ENCODE data around the gene SRXN1.

GRCh38 chr20:603116-603640 lies 49.8 kb downstream of the SRXN1 start:
- TF ChIP-seq, protein P1, sequence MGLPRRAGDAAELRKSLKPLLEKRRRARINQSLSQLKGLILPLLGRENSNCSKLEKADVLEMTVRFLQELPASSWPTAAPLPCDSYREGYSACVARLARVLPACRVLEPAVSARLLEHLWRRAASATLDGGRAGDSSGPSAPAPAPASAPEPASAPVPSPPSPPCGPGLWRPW (IDR thresholded peaks at IDR 0.05), result no peak
- TF ChIP-seq POLR2AphosphoS2 (conservative IDR thresholded peaks at IDR 0.05; ENCODE audit: low read length), result no peak
- TF ChIP-seq CBX8 (IDR thresholded peaks at IDR 0.05), result no peak
- no peak for TF ChIP-seq POLR2A (IDR thresholded peaks at IDR 0.05; ENCODE audit: low read length)
- TF ChIP-seq CEBPB (IDR thresholded peaks at IDR 0.05), result no peak
- TF ChIP-seq CTCF (IDR thresholded peaks at IDR 0.05), result no peak
- TF ChIP-seq, protein P2, sequence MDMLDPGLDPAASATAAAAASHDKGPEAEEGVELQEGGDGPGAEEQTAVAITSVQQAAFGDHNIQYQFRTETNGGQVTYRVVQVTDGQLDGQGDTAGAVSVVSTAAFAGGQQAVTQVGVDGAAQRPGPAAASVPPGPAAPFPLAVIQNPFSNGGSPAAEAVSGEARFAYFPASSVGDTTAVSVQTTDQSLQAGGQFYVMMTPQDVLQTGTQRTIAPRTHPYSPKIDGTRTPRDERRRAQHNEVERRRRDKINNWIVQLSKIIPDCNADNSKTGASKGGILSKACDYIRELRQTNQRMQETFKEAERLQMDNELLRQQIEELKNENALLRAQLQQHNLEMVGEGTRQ (IDR thresholded peaks at IDR 0.05), result no peak
- TF ChIP-seq, protein P3, sequence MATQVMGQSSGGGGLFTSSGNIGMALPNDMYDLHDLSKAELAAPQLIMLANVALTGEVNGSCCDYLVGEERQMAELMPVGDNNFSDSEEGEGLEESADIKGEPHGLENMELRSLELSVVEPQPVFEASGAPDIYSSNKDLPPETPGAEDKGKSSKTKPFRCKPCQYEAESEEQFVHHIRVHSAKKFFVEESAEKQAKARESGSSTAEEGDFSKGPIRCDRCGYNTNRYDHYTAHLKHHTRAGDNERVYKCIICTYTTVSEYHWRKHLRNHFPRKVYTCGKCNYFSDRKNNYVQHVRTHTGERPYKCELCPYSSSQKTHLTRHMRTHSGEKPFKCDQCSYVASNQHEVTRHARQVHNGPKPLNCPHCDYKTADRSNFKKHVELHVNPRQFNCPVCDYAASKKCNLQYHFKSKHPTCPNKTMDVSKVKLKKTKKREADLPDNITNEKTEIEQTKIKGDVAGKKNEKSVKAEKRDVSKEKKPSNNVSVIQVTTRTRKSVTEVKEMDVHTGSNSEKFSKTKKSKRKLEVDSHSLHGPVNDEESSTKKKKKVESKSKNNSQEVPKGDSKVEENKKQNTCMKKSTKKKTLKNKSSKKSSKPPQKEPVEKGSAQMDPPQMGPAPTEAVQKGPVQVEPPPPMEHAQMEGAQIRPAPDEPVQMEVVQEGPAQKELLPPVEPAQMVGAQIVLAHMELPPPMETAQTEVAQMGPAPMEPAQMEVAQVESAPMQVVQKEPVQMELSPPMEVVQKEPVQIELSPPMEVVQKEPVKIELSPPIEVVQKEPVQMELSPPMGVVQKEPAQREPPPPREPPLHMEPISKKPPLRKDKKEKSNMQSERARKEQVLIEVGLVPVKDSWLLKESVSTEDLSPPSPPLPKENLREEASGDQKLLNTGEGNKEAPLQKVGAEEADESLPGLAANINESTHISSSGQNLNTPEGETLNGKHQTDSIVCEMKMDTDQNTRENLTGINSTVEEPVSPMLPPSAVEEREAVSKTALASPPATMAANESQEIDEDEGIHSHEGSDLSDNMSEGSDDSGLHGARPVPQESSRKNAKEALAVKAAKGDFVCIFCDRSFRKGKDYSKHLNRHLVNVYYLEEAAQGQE (IDR thresholded peaks at IDR 0.05), result no peak
- TF ChIP-seq RFX5 (IDR thresholded peaks at IDR 0.05), result no peak
- no peak for TF ChIP-seq FOSL2 (IDR thresholded peaks at IDR 0.05)
- TF ChIP-seq FOSL2 (CRISPR knock-in tag; IDR thresholded peaks at IDR 0.05), result no peak
- TF ChIP-seq ESRRA (IDR thresholded peaks at IDR 0.05; ENCODE audit: borderline replicate concordance, low read length), result no peak

Measured in A549 (cell line).